SH-SY5Y (cell line): Measurements from ENCODE around the gene ADH6.

Source experiments
- GATA2 ChIP-seq: IDR thresholded peaks from 2 replicates; pipeline ENCODE4 v1.6.1; 2011; ENCODE audit warnings: mild to moderate bottlenecking, low read depth, low read length
- GATA3 ChIP-seq: IDR thresholded peaks from 2 replicates; pipeline ENCODE4 v1.6.1; 2011; ENCODE audit warnings: low read depth, mild to moderate bottlenecking, low read length, moderate library complexity

GRCh38 chr4:99207069-99207743, 11.8 kb downstream of the ADH6 start:
- TF ChIP-seq GATA3, result no peak
- no peak for TF ChIP-seq GATA2
